Brain microvascular endothelial cell (primary cell): Measurements from ENCODE around the gene SPSB2.
A peak's percentile ranks its signal among the peaks of the same experiment; 100 is the strongest.

ENCODE experiments used
- DNase-seq: peaks from one replicate; pipeline ENCODE4 v3.0.0-alpha.2; 2020
- H3K27ac ChIP-seq: fragments of 250-450 bp; sonication (Bioruptor Pico); 2 replicates; pipeline ENCODE4 v1.5.1; 2020; ENCODE audit warnings: mild to moderate bottlenecking, moderate library complexity
- H3K27me3 ChIP-seq: fragments of 250-450 bp; sonication (Bioruptor Pico); replicated peaks from 2 replicates; pipeline ENCODE4 v1.5.1; 2020; ENCODE audit warnings: mild to moderate bottlenecking
- H3K36me3 ChIP-seq: fragments of 250-450 bp; sonication (Bioruptor Pico); replicated peaks from 2 replicates; pipeline ENCODE4 v1.5.1; 2020; ENCODE audit warnings: mild to moderate bottlenecking
- H3K4me3 ChIP-seq: 2 replicates; pipeline ENCODE4 v1.5.1; 2011; ENCODE audit warnings: low read depth, mild to moderate bottlenecking, control low read depth, low read length, moderate library complexity
- in situ Hi-C: cut with HindIII; loops from 2 replicates; pipeline ENCODE4 v1.10.0; 2017; ENCODE audit warnings: low sequenced_read_pairs, low pct_ligation_motif_present
- TF ChIP-seq, protein P1 (sequence below): IDR thresholded peaks from 2 replicates; pipeline ENCODE4 v1.5.1; 2011; ENCODE audit warnings: low read depth, mild to moderate bottlenecking, moderate library complexity, low read length, control low read depth, inconsistent platforms; ENCODE audit errors: missing control alignments

SPSB2 gene

DNA sequence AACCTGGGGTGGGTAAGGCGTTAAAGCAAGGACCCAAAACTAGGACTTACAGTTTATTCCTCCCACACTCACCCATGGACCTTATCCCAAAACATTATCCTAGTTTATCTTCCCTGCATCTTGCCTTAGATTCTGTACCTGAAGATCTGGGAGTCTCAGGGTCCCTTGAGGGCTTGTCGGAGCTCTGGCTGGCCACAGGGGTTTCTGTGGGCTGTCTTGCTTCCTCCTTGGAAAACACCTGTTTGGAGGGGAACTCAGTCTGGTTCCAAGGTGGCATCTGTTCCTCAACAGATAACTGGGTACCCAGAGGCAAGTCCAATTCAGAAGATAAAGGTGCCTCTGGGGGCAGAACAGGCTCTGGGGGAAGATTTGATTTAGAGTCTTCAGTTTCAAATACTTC lies 23.7 kb downstream of the SPSB2 start:
- peaks cover 25% of the 10 kb centered on the region for H3K36me3 ChIP-seq
- no peaks in the 10 kb centered on the region for H3K27me3 ChIP-seq
- no peak for DNase-seq
- H3K27ac ChIP-seq: no peak overlapping the region
- H3K4me3 ChIP-seq: no peak overlapping the region
- TF ChIP-seq, protein P1, sequence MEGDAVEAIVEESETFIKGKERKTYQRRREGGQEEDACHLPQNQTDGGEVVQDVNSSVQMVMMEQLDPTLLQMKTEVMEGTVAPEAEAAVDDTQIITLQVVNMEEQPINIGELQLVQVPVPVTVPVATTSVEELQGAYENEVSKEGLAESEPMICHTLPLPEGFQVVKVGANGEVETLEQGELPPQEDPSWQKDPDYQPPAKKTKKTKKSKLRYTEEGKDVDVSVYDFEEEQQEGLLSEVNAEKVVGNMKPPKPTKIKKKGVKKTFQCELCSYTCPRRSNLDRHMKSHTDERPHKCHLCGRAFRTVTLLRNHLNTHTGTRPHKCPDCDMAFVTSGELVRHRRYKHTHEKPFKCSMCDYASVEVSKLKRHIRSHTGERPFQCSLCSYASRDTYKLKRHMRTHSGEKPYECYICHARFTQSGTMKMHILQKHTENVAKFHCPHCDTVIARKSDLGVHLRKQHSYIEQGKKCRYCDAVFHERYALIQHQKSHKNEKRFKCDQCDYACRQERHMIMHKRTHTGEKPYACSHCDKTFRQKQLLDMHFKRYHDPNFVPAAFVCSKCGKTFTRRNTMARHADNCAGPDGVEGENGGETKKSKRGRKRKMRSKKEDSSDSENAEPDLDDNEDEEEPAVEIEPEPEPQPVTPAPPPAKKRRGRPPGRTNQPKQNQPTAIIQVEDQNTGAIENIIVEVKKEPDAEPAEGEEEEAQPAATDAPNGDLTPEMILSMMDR: no peak
- in situ Hi-C loops: no loop called here

DNA sequence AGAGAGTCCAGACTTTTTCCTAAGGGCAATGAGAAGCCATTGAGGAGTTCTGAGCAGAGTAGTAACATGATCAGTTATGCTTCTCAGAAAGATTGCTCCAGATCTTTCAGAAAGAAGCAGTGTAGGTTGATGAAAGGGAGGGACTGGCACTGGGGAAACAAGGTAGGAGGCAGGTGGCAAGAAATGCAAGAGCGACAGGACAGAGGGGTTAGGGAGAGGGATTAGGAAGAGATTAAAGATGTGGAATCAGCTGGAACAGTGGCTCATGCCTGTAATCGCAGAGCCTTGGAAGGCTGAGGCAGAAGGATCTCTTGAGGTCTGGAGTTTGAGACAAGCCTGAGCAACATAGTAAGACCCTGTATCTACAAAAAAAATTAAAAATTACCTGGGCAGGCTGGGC lies 25.4 kb downstream of the SPSB2 start:
- TF ChIP-seq, protein P1: no peak
- in situ Hi-C loops: no loop called here
- H3K27ac ChIP-seq: no peak overlapping the region
- DNase-seq: no peak
- no peaks in the 10 kb centered on the region for H3K27me3 ChIP-seq
- no peak overlapping the region for H3K4me3 ChIP-seq
- peaks cover 37% of the 10 kb centered on the region for H3K36me3 ChIP-seq

DNA sequence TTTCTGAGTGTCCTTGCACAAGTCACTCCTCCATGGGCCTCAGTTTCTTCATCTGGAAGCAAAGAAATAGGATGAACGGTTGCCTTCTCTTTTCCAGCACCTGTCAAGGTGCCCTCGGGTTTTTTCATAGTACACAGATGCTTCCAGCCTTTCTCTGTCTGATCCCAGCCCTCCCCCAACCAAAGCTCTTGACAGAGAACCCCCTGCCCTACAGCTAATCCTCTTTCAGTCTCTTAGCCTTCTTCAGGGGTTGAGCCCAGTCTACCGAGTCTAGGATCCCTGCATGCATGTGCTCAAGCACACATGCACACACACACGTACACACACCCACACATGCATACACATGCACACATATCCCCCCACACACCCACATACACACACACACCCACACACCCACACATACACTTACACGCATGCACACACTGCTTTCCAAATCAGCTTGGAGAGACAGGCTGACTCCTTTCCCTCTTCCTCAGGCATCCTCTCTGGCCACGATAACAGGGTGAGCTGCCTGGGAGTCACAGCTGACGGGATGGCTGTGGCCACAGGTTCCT lies 26.7 kb downstream of the SPSB2 start:
- no peak overlapping the region for H3K27ac ChIP-seq
- peaks cover 39% of the 10 kb centered on the region for H3K36me3 ChIP-seq
- no peak overlapping the region for H3K4me3 ChIP-seq
- in situ Hi-C loops: no loop called here
- no peaks in the 10 kb centered on the region for H3K27me3 ChIP-seq
- DNase-seq: no peak
- TF ChIP-seq, protein P1: no peak

DNA sequence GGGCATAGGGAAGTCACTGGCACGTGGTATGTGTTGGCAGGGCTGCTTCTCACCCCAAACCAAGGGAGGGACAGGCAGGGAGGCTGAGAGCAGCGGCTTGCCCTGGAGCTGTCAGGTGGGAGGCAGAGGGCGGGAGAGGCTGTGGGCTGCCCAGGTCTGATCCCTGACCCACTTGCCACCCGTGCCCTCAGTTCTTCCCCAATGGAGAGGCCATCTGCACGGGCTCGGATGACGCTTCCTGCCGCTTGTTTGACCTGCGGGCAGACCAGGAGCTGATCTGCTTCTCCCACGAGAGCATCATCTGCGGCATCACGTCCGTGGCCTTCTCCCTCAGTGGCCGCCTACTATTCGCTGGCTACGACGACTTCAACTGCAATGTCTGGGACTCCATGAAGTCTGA lies 27.7 kb downstream of the SPSB2 start:
- H3K27me3 ChIP-seq: no peaks in the 10 kb centered on the region
- no peak for DNase-seq
- in situ Hi-C loops: no loop called here
- peaks cover 39% of the 10 kb centered on the region for H3K36me3 ChIP-seq
- H3K27ac ChIP-seq: no peak overlapping the region
- TF ChIP-seq, protein P1: no peak
- no peak overlapping the region for H3K4me3 ChIP-seq

DNA sequence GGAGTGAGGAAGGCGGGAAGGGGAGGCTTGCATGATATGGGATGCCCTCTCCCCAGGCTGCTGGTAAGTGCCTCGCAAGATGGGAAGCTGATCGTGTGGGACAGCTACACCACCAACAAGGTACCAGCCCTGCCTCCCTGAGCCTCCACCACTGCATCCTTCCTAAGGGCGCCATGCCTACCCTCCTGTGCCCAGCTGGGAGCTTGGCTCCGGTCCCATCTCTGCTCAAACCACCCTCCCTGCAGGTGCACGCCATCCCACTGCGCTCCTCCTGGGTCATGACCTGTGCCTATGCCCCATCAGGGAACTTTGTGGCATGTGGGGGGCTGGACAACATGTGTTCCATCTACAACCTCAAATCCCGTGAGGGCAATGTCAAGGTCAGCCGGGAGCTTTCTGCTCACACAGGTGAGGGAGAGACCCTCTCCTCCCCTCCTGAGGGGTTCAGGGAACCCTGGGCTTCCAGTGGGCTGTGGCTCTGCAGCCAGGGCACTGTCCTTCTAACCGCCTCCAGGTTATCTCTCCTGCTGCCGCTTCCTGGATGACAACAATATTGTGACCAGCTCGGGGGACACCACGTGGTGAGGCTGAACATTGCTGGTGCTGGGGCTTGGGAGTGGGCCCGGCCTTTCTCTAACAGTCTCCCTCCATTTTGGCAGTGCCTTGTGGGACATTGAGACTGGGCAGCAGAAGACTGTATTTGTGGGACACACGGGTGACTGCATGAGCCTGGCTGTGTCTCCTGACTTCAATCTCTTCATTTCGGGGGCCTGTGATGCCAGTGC lies 29.8 kb downstream of the SPSB2 start:
- peaks cover 59% of the 10 kb centered on the region for H3K36me3 ChIP-seq

More for the DNA sequence above, 29.8 kb downstream of the SPSB2 start:
- Histone ChIP-seq H3K4me3 (no peak overlapping the region), H3K27ac (no peak overlapping the region), H3K27me3 (no peaks in the 10 kb centered on the region)
- in situ Hi-C loops: no loop called here
- TF ChIP-seq, protein P1: peak; percentile 16
- DNase-seq: no peak
